Glomerular visceral epithelial cell (primary cell): Measurements from ENCODE around the gene CEP76.
"Not testable (repeated sequence)": the region's sequence is repeated elsewhere in the genome, so short reads cannot be mapped to it uniquely, and the experiment has no call there.

Experiments
- DNase-seq: peaks from one replicate; pipeline ENCODE4 v3.0.0-alpha.2; 2016; ENCODE audit errors: extremely low spot score

Gene CEP76

DNA sequence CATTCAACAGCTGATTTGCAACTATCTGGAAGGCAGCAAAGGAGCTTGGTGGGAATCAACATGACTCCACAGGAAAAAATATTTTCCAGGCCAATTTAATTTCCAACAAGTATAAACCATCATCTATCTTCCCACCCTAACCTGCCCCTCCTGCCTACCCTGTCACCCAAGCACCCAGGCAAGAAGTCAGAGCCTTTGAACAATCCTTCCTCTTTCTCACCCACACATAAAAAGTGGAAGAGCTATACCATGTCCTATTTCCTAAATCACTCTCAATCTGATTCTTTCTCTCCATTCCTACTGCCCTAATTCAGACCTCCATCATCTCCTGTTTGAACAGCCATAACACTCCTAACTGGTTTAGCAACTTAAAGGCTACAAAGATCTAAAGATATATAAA, 57.3 kb downstream of the CEP76 start:
- no peak for DNase-seq

DNA sequence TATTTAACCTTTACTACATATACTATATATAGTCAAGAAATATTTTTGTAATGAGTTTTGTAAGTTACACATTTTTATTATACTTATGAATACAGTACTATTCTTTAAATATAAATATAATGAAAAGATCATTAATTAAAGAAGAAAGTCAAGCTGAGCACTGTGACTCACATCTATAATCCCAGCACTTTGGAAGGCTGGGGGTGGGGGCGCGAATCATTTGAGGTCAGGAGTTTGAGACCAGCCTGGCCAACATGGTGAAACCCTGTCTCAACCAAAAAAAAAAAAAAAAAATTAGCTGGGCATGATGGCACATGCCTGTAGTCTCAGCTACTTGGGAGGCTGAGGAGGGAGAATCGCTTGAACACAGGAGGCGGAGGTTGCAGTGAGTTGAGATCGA, 58.8 kb downstream of the CEP76 start:
- DNase-seq, result peak; percentile 18

DNA sequence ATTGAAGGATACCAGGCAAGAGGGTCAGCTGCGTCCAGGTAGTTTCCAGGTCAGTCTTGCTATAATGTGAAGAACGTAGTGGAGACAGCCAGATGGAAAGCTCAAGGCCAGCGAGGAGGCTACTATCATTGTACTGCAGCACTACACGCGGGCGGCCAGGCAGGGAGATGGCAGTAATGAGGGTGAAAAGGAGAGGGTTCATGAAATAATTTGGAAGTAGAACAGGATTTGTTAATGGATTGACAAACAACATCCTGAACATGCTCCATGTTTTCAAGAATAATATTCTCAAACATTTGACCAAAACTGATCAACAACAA, 61.7 kb downstream of the CEP76 start:
- no peak for DNase-seq

GRCh38 chr18:12639990-12640880, 62.3 kb downstream of the CEP76 start:
- DNase-seq, result peak; percentile 76

GRCh38 chr18:12638644-12639124, 63.8 kb downstream of the CEP76 start:
- no peak for DNase-seq

- peak; percentile 21 for DNase-seq
Measured at GRCh38 chr18:12637901-12638643, 64.5 kb downstream of the CEP76 start.

- no peak for DNase-seq
Measured at GRCh38 chr18:12637393-12637792, 65.1 kb downstream of the CEP76 start.

- no peak for DNase-seq
Measured at GRCh38 chr18:12631831-12632477, 70.6 kb downstream of the CEP76 start.

- peak; percentile 33 for DNase-seq
Measured at GRCh38 chr18:12630136-12630535, 72.4 kb downstream of the CEP76 start.

DNA sequence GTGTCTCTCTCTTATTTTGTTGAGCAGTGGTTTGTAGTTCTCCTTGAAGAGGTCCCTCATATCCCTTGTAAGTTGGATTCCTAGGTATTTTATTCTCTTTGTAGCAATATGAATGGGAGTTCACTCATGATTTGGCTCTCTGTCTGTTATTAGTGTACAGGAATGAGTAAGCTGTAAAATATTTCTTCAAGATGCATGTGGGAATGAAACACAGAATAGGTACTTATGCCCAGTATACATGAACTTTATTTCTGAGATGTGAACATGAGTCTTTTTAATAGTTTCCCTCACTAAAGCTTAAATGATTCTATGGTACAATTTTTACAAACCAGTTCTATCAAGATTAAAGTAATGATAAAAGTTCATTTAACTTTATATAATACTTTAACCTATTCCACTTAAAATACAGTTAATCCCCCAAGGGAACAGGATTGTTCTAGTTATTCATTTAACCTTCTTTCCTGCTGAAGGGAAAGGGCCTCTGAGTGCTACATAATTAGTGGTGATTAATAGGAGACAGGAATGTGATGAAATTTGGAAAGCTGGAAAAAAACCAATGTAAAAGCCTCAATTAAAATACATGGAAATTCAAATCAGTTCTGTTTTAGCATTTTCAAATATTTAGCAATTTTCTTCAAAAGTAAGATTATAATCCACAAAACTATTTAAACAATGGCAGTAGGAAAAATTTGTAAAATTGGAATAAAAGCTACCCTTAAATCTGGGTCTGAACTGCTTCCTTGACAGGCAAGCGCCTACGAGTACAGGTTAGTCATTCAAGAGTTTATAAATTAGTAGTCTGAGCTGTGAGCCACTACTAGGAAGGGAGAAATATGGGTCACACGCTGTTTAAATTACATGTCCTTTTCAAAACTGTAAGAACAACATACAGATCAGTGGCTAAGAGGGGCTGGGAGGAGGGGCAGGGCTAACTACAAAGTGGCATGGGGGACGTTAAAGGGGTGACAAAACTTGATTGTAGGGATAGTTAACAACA, 73.5 kb downstream of the CEP76 start:
- DNase-seq, result peak; percentile 56

DNA sequence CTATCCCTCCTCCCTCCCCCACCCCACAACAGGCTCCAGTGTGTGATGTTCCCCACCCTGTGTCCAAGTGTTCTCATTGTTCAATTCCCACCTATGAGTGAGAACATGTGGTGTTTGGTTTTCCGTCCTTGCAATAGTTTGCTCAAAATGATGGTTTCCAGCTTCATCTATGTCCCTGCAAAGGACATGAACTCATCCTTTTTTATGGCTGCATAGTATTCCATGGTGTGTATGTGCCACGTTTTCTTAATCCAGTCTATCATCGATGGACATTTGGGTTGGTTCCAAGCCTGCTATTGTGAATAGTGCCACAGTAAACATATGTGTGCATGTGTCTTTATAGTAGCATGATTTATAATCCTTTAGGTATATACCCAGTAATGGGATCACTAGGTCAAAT, 75.3 kb downstream of the CEP76 start:
- DNase-seq, result not testable (repeated sequence)

GRCh38 chr18:12625241-12625640, 77.3 kb downstream of the CEP76 start:
- DNase-seq, result no peak
